Mammary epithelial cell (primary cell): ENCODE results near the gene DDX10.

Experiments
- EZH2 ChIP-seq: IDR thresholded peaks from 2 replicates; pipeline ENCODE4 v1.6.1; 2012; ENCODE audit warnings: low read length, inconsistent platforms, borderline replicate concordance
- TF ChIP-seq, protein P1 (sequence below), 2 donors: IDR thresholded peaks in 1 of 2; conservative IDR thresholded peaks in 1 of 2; 2 replicates each; pipeline ENCODE4 v1.5.1; 2011 to 2012; ENCODE audit warnings: inconsistent platforms in 2 of 2, low read length in 2 of 2, mild to moderate bottlenecking in 2 of 2, control low read depth in 1 of 2, low read depth in 1 of 2; ENCODE audit not compliant: insufficient read depth in 1 of 2; ENCODE audit errors: extremely low read depth in 1 of 2

DNA sequence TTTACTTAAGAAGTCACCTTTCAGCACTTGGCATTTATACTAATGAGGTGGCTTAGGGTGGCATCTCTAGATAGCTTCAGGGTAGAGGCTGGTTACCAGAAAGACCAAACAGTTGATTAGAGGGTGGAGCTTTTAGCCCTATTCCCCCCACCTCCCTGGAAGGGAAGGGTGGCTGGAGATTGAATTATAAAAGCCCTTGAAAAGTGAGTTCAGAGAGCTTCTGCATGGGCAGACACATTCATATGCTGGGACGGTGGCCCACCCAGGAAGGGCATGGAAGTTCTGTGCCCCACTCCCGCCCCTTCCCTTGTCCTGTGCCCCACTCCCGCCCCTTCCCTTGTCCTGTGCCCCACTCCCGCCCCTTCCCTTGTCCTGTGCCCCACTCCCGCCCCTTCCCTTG, 244.2 kb downstream of the DDX10 start:
- no peak for TF ChIP-seq EZH2
- TF ChIP-seq, protein P1, sequence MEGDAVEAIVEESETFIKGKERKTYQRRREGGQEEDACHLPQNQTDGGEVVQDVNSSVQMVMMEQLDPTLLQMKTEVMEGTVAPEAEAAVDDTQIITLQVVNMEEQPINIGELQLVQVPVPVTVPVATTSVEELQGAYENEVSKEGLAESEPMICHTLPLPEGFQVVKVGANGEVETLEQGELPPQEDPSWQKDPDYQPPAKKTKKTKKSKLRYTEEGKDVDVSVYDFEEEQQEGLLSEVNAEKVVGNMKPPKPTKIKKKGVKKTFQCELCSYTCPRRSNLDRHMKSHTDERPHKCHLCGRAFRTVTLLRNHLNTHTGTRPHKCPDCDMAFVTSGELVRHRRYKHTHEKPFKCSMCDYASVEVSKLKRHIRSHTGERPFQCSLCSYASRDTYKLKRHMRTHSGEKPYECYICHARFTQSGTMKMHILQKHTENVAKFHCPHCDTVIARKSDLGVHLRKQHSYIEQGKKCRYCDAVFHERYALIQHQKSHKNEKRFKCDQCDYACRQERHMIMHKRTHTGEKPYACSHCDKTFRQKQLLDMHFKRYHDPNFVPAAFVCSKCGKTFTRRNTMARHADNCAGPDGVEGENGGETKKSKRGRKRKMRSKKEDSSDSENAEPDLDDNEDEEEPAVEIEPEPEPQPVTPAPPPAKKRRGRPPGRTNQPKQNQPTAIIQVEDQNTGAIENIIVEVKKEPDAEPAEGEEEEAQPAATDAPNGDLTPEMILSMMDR (conservative IDR thresholded peaks at IDR 0.05 in 1 of 2, IDR thresholded peaks at IDR 0.05 in 1 of 2; ENCODE audit: extremely low read depth in 1 of 2, insufficient read depth in 1 of 2, low read depth in 1 of 2, low read length in 2 of 2) = no peak
